Measurements from ENCODE around the gene NR4A1. TPM values are rescaled to one million over a fixed set of nuclear protein-coding genes. Genes with fewer than 3 reads are reported as not detected.

NR4A1 gene
- polyA plus RNA-seq, 1 donor from 2014 or later, result 9.3 TPM

GRCh38 chr12:52010692-52011601, 40.3 kb upstream of the NR4A1 start:
- Mint-ChIP-seq H3K27me3 (peaks cover 2% of the 10 kb centered on the region), H3K27ac (peak overlapping the region in 2 of 3 donors; percentile 74 to 88), H3K4me1 (peaks cover 5 to 16% (median 12%) of the 10 kb centered on the region in 3 donors), H3K9me3 (no peaks in the 10 kb centered on the region), H3K4me3 (peak overlapping the region in 1 of 4 donors; percentile 69), H3K36me3 (peaks cover 4% of the 10 kb centered on the region)

GRCh38 chr12:52011602-52012214, 39.5 kb upstream of the NR4A1 start:
- Mint-ChIP-seq H3K36me3 (peaks cover 7% of the 10 kb centered on the region), H3K27me3 (peaks cover 2% of the 10 kb centered on the region), H3K27ac (peak overlapping the region in 2 of 3 donors; percentile 79 to 88), H3K9me3 (no peaks in the 10 kb centered on the region), H3K4me1 (peaks cover 6 to 18% (median 13%) of the 10 kb centered on the region in 3 donors), H3K4me3 (peak overlapping the region in 1 of 4 donors; percentile 69)

DNA sequence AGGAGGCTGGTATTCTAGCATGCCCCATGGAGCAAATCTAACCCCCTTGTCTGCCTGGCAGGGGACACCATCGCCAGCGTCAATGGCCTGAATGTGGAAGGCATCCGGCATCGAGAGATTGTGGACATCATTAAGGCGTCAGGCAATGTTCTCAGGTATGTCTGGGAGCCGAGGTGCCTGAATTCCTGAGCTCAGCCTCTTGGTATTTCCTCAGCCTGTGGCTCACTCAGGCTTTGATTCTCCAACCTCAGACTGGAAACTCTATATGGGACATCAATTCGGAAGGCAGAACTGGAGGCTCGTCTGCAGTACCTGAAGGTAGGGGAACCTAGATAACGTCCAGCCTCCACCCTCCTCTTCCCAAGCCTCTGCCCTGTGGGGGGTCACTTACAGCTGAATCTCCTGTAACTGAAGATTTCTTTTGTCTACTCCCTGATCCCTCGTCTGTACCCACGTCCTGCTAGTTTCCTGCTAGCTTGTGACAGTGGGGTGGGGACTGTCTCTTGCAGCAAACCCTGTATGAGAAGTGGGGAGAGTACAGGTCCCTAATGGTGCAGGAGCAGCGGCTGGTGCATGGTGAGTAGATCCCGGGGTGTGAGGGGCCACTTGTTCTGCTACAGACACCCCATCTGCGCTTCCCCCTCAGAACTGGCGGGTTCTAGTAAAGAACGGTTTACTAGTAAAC, 37.5 kb upstream of the NR4A1 start:
- H3K9me3 Mint-ChIP-seq, result no peaks in the 10 kb centered on the region
- peaks cover 7 to 21% (median 10%) of the 10 kb centered on the region in 3 donors for H3K4me1 Mint-ChIP-seq
- peak overlapping the region; percentile 39 to 88 (median 83) for H3K27ac Mint-ChIP-seq
- no peaks in the 10 kb centered on the region for H3K27me3 Mint-ChIP-seq
- H3K4me3 Mint-ChIP-seq, result peak overlapping the region; percentile 8 to 69 (median 33)
- H3K36me3 Mint-ChIP-seq, result peaks cover 5% of the 10 kb centered on the region

GRCh38 chr12:52014567-52015530, 36.4 kb upstream of the NR4A1 start:
- Mint-ChIP-seq H3K4me1 (peaks cover 4 to 21% (median 10%) of the 10 kb centered on the region in 3 donors), H3K27ac (peak overlapping the region; percentile 39 to 88 (median 83)), H3K27me3 (no peaks in the 10 kb centered on the region), H3K36me3 (peaks cover 5% of the 10 kb centered on the region), H3K9me3 (no peaks in the 10 kb centered on the region), H3K4me3 (peak overlapping the region in 1 of 4 donors; percentile 69)

- Mint-ChIP-seq H3K4me3 (peak overlapping the region in 2 of 4 donors; percentile 45 to 65), H3K27ac (peak overlapping the region; percentile 77 to 95 (median 80)), H3K9me3 (no peaks in the 10 kb centered on the region), H3K27me3 (no peaks in the 10 kb centered on the region), H3K4me1 (peaks cover 9 to 28% (median 12%) of the 10 kb centered on the region in 3 donors), H3K36me3 (peaks cover 5% of the 10 kb centered on the region)
These were observed 35.7 kb upstream of the NR4A1 start for GRCh38 chr12:52015532-52016041.

GRCh38 chr12:52018433-52019112, 32.7 kb upstream of the NR4A1 start:
- H3K27ac Mint-ChIP-seq, result peak overlapping the region; percentile 16 to 77 (median 63)
- H3K36me3 Mint-ChIP-seq, result peaks cover 3% of the 10 kb centered on the region
- no peaks in the 10 kb centered on the region for H3K27me3 Mint-ChIP-seq
- H3K4me3 Mint-ChIP-seq, result peak overlapping the region in 1 of 4 donors; percentile 45
- H3K4me1 Mint-ChIP-seq, result peaks cover 14 to 29% (median 20%) of the 10 kb centered on the region in 3 donors
- no peaks in the 10 kb centered on the region for H3K9me3 Mint-ChIP-seq

GRCh38 chr12:52019113-52019770, 32.0 kb upstream of the NR4A1 start:
- Mint-ChIP-seq H3K27ac (peak overlapping the region in 2 of 3 donors; percentile 16 to 93), H3K4me3 (peak overlapping the region in 1 of 4 donors; percentile 56), H3K36me3 (peaks cover 3% of the 10 kb centered on the region), H3K27me3 (no peaks in the 10 kb centered on the region), H3K4me1 (peaks cover 16 to 26% (median 23%) of the 10 kb centered on the region in 3 donors), H3K9me3 (no peaks in the 10 kb centered on the region)

DNA sequence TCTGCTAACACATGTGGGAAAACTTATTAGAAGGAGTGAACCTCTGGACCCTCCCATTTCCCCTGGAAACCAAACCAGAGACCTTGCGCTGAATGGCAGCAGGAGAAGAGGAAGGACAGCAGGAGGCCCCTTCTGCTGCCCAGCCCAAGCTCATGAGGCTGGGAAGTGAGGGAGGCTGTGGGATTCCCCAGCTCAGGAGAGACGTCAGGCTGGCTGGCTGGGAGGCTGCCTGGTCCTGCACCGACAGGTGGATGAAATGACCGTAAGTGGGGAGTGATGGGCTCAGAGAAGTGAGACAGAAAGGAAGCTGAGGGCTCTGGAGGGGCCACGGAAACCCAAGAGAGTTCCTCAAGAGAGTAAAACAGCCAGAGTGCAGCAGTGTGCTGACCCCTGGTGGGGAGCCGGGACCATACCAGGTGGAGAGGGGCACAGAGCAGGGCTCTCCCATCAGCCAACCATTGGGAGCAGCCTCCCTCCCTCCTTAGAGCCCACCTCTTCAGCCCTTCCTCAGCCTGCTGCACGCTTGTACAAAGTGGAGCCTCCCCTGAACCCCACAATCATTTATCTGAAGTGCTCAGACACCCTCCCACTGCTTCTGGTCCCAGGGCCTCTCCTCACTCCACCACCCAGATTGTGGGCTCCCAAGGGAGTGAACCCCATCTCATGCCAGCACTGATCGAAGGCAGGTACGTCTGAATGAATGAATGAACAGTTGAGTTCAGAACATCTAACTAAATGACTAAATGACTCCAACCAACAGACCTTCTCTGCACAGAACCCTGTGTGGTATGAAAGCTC, 30.5 kb upstream of the NR4A1 start:
- H3K9me3 Mint-ChIP-seq, result no peaks in the 10 kb centered on the region
- peaks cover 3% of the 10 kb centered on the region for H3K36me3 Mint-ChIP-seq
- peak overlapping the region; percentile 80 to 94 (median 93) for H3K27ac Mint-ChIP-seq
- no peaks in the 10 kb centered on the region for H3K27me3 Mint-ChIP-seq
- peaks cover 26 to 36% (median 28%) of the 10 kb centered on the region in 3 donors for H3K4me1 Mint-ChIP-seq
- H3K4me3 Mint-ChIP-seq, result peak overlapping the region; percentile 55 to 75 (median 58)

GRCh38 chr12:52022841-52023181, 28.4 kb upstream of the NR4A1 start:
- Mint-ChIP-seq H3K27ac (peak overlapping the region in 2 of 3 donors; percentile 70 to 92), H3K4me3 (peak overlapping the region; percentile 75 to 86 (median 80)), H3K4me1 (peaks cover 21 to 36% (median 29%) of the 10 kb centered on the region in 3 donors), H3K9me3 (no peaks in the 10 kb centered on the region), H3K36me3 (no peaks in the 10 kb centered on the region), H3K27me3 (no peaks in the 10 kb centered on the region)

DNA sequence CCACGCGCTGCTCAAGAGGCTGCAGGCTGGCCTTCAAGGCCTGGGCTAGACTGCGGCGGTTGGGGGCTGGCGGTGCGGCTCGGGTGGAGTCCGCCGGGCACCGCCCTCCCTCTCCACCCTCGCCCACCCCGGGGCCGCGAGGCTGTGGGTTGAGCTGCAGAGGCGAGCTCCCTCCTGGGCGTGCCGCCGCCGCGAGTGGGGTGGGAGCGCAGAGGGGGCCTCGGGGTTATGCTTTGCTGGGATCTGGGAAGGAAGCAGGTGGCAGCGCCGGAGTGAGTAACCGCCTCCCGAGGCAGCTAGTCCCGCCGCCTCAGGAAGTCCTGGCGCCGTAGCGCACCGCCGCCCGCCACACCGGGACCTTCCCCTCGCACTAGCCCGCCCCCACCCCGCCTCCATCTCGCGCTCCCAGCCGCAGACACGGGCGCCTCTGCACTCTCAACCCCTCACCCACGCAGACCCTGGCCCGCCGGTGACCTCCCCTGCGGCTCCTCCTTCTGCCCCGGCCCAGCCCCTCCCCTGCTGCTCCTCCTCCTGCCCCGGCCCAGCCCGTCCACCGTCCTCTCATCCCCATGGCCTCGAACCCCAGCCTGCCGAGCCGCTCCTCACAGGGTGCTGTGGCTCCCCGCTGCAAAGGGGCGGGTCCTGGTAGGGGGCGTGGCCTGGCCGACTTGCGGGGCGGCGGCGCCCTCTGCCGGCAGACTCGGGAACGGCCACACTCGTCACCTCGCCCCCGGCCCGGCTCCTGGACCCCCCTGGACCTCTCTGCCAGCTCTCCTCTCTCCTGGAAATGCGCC, 27.9 kb upstream of the NR4A1 start:
- H3K4me3 Mint-ChIP-seq, result peak overlapping the region; percentile 78 to 93 (median 86)
- peak overlapping the region in 2 of 3 donors; percentile 70 to 92 for H3K27ac Mint-ChIP-seq
- no peaks in the 10 kb centered on the region for H3K27me3 Mint-ChIP-seq
- H3K9me3 Mint-ChIP-seq, result no peaks in the 10 kb centered on the region
- H3K36me3 Mint-ChIP-seq, result no peaks in the 10 kb centered on the region
- H3K4me1 Mint-ChIP-seq, result peaks cover 21 to 36% (median 29%) of the 10 kb centered on the region in 3 donors

GRCh38 chr12:52023976-52024688, 27.1 kb upstream of the NR4A1 start:
- no peaks in the 10 kb centered on the region for H3K36me3 Mint-ChIP-seq
- peak overlapping the region; percentile 78 to 93 (median 86) for H3K4me3 Mint-ChIP-seq
- H3K9me3 Mint-ChIP-seq, result no peaks in the 10 kb centered on the region
- H3K27ac Mint-ChIP-seq, result peak overlapping the region in 2 of 3 donors; percentile 70 to 92
- H3K4me1 Mint-ChIP-seq, result peaks cover 21 to 33% (median 29%) of the 10 kb centered on the region in 3 donors
- H3K27me3 Mint-ChIP-seq, result no peaks in the 10 kb centered on the region
